T-helper 17 cell (primary cell): ENCODE measurements around the gene OSBPL10. TPM values are rescaled to one million over a fixed set of nuclear protein-coding genes. Genes with fewer than 3 reads are reported as not detected.

ENCODE experiments used
- ATAC-seq: fragments of 150-1000 bp; cut with Tn5 transposase; 2 replicates; pipeline ENCODE4 v1.10.0; 2021; ENCODE audit warnings: mild to moderate bottlenecking, moderate library complexity
- DNase-seq, 3 donors: peaks; one replicate each; pipeline versions ENCODE4 v3.0.0 to v3.0.0-alpha.2; 2020 to 2021
- H3K9me3 ChIP-seq: one replicate; pipeline ENCODE4 v1.7.0; 2013; ENCODE audit warnings: low read length, mild to moderate bottlenecking; ENCODE audit not compliant: control insufficient read depth, poor library complexity, severe bottlenecking
- H3K27ac Mint-ChIP-seq: one replicate; pipeline ENCODE4 v1.8.0; 2022; ENCODE audit warnings: mild to moderate bottlenecking, moderate library complexity, mixed read lengths
- H3K27me3 Mint-ChIP-seq: one replicate; pipeline ENCODE4 v1.8.0; 2022; ENCODE audit warnings: mixed read lengths
- H3K36me3 Mint-ChIP-seq: one replicate; pipeline ENCODE4 v1.8.0; 2022; ENCODE audit warnings: low read depth, mixed read lengths
- H3K4me1 Mint-ChIP-seq: one replicate; pipeline ENCODE4 v1.8.0; 2022; ENCODE audit warnings: mild to moderate bottlenecking, mixed read lengths
- H3K4me3 Mint-ChIP-seq: one replicate; pipeline ENCODE4 v1.8.0; 2022; ENCODE audit warnings: mild to moderate bottlenecking, moderate library complexity, mixed read lengths
- total RNA-seq, 4 donors: library from RNA in 2 of 4; stranded (reverse) in 2 of 4; gene quantifications; one replicate each; pipeline ENCODE4 v1.2.3 and lab custom pipeline; 2022 to 2026

OSBPL10 gene
- total RNA-seq, 2 donors from 2014 or later: 8.5 TPM; not detected in 1

DNA sequence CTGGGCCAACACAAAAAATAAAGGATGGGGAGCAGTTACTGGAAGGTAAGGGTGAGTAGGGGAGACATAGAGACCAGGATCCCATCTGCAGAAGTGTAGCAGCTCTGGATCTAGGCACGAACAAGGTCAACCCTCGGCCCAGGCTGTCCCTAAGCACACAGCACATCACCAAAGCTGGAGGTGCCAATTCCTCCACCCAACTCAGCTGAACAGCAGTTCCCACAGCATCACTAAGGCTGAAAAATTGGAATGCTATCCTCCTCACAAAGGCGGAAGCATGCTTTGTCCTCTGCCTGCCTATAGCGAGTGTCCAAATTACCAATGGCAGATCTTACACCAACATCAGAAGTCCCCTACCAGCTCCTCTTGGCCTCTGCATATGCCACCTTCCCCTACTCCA is 33.9 kb downstream of the OSBPL10 start:
- H3K4me3 Mint-ChIP-seq: no peak overlapping the region
- H3K4me1 Mint-ChIP-seq: peaks cover under 1% of the 10 kb centered on the region
- no peaks in the 10 kb centered on the region for H3K36me3 Mint-ChIP-seq
- H3K27ac Mint-ChIP-seq: no peak overlapping the region
- ATAC-seq (no peak), DNase-seq (no peak)
- peaks cover 24% of the 10 kb centered on the region for H3K27me3 Mint-ChIP-seq
- H3K9me3 ChIP-seq: no peaks in the 10 kb centered on the region

- no peaks in the 10 kb centered on the region for H3K36me3 Mint-ChIP-seq
- no peaks in the 10 kb centered on the region for H3K4me1 Mint-ChIP-seq
- H3K27ac Mint-ChIP-seq: no peak overlapping the region
- no peak overlapping the region for H3K4me3 Mint-ChIP-seq
- H3K27me3 Mint-ChIP-seq: peaks cover 21% of the 10 kb centered on the region
- DNase-seq (no peak), ATAC-seq (no peak)
- H3K9me3 ChIP-seq: no peaks in the 10 kb centered on the region
Observed at GRCh38 chr3:31946484-31947081, 34.5 kb downstream of the OSBPL10 start.

- no peak for ATAC-seq
- H3K36me3 Mint-ChIP-seq: no peaks in the 10 kb centered on the region
Observed at GRCh38 chr3:31945738-31946052, 35.4 kb downstream of the OSBPL10 start.

GRCh38 chr3:31943041-31943440 is 38.0 kb downstream of the OSBPL10 start:
- H3K9me3 ChIP-seq: no peaks in the 10 kb centered on the region
- H3K27me3 Mint-ChIP-seq: peaks cover 14% of the 10 kb centered on the region
- DNase-seq (no peak), ATAC-seq (no peak)
- no peak overlapping the region for H3K4me3 Mint-ChIP-seq
- no peaks in the 10 kb centered on the region for H3K36me3 Mint-ChIP-seq
- no peaks in the 10 kb centered on the region for H3K4me1 Mint-ChIP-seq
- no peak overlapping the region for H3K27ac Mint-ChIP-seq

More at GRCh38 chr3:31945738-31946052, 35.4 kb downstream of the OSBPL10 start:
- Mint-ChIP-seq H3K4me3 (no peak overlapping the region), H3K4me1 (no peaks in the 10 kb centered on the region), H3K27ac (no peak overlapping the region), H3K27me3 (peaks cover 21% of the 10 kb centered on the region)
- no peak for DNase-seq
- no peaks in the 10 kb centered on the region for H3K9me3 ChIP-seq

GRCh38 chr3:31942446-31942845 is 38.6 kb downstream of the OSBPL10 start:
- Mint-ChIP-seq H3K4me3 (no peak overlapping the region), H3K36me3 (no peaks in the 10 kb centered on the region), H3K27me3 (peaks cover 11% of the 10 kb centered on the region), H3K4me1 (no peaks in the 10 kb centered on the region), H3K27ac (no peak overlapping the region)
- H3K9me3 ChIP-seq: no peaks in the 10 kb centered on the region
- DNase-seq (no peak), ATAC-seq (no peak)

DNA sequence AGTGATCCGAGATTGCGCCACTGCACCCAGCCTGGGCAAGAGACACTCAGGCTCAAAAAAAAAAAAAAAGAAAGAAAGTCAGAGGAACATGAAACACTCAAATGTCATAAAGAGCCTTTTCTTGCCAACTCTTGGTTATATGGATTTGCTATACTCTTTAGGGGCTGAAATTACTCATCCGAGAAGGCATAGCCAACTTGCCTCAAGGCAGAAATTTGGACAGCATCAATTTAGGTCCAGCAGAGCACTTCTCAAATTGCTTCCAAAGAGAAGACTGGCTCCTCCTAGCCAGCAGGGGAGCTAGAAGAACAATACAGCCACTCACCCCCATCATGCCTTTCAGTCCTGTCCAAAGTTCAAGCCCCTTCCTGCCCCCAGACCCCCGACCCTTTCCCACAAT is 43.8 kb downstream of the OSBPL10 start:
- H3K9me3 ChIP-seq: no peaks in the 10 kb centered on the region
- Mint-ChIP-seq H3K4me3 (no peak overlapping the region), H3K36me3 (no peaks in the 10 kb centered on the region)

DNA sequence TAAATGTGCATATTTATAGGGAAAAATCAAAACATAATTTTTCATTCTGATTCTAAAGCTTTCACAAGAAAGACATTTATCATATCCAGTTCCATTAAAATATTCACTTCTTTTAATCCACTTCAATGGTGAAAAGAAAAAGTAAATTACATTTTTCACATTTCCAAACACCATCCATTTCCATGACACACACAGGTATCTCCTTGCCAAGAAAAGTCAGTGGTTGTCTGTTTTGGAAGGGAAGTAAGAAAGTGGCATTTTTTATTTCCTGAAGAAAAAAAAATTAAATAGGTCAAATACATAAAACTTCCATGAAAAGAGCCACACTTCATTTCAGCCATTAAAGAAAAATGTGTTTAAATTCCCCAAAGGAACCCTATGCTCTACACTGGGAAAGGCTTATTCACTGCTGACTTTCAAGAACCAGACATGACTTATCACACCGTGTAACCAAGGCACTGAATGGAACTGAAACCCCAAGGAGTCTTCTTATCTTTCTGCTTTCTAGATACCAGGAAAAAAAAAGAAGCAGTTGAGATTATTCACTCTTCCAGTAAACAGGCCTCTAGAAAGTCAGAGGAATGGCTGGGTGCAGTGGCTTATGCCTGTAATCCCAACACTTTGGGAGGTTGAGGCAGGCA is 44.5 kb downstream of the OSBPL10 start:
- H3K27ac Mint-ChIP-seq: no peak overlapping the region
- no peaks in the 10 kb centered on the region for H3K36me3 Mint-ChIP-seq
- H3K27me3 Mint-ChIP-seq: no peaks in the 10 kb centered on the region
- ATAC-seq (no peak), DNase-seq (no peak)
- H3K9me3 ChIP-seq: no peaks in the 10 kb centered on the region
- H3K4me3 Mint-ChIP-seq: no peak overlapping the region
- no peaks in the 10 kb centered on the region for H3K4me1 Mint-ChIP-seq

More for the DNA sequence above, 43.8 kb downstream of the OSBPL10 start:
- no peaks in the 10 kb centered on the region for H3K4me1 Mint-ChIP-seq
- ATAC-seq (no peak), DNase-seq (no peak)
- H3K27ac Mint-ChIP-seq: no peak overlapping the region
- no peaks in the 10 kb centered on the region for H3K27me3 Mint-ChIP-seq

DNA sequence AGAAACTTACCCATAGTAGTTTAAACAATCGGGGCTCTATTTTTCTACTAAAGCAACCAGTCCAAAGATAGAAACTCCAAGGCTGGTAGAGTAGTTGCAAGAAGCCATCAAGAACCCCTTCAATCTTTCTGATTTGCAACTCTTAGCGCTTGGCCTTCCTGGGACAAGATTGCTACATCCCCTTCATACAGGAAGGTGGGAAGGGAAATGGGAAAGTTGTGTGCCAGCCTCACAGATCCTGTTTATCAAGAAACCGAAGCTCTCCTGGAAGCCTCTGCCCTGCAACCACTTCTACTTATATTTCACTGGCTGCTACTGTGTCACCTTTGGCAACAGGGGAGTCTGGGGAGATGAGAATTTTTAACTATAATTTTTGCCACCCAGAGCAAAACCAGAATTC is 46.2 kb downstream of the OSBPL10 start:
- H3K36me3 Mint-ChIP-seq: no peaks in the 10 kb centered on the region
- no peak overlapping the region for H3K4me3 Mint-ChIP-seq
- H3K27me3 Mint-ChIP-seq: no peaks in the 10 kb centered on the region
- H3K4me1 Mint-ChIP-seq: no peaks in the 10 kb centered on the region
- no peak overlapping the region for H3K27ac Mint-ChIP-seq
- ATAC-seq: no peak
- DNase-seq: no peak
- no peaks in the 10 kb centered on the region for H3K9me3 ChIP-seq

DNA sequence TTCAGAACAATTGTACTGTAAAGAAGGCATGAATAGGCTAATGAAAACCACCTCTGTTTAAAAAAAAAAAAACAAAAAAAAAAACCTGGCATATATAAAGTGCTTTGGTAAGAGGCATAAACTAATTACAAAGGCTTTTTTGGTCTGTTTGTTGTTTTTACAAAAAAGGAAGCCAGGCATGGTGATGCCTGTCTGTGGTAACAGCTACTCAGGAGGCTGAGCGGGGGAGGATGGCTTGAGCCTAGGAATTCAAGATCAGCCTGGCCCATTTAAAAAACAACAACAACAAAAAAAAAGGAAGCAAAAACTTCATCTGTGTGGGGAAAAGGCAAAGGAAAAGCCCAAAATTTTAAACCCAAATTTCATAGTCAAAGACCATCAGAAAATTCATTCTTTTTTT is 47.0 kb downstream of the OSBPL10 start:
- Mint-ChIP-seq H3K4me1 (no peaks in the 10 kb centered on the region), H3K27ac (no peak overlapping the region), H3K27me3 (no peaks in the 10 kb centered on the region), H3K4me3 (no peak overlapping the region), H3K36me3 (no peaks in the 10 kb centered on the region)
- no peak for DNase-seq
- no peaks in the 10 kb centered on the region for H3K9me3 ChIP-seq
- no peak for ATAC-seq

- no peak overlapping the region for H3K4me3 Mint-ChIP-seq
- H3K9me3 ChIP-seq: no peaks in the 10 kb centered on the region
- no peak for ATAC-seq
Observed at GRCh38 chr3:31932990-31933389, 48.1 kb downstream of the OSBPL10 start.

GRCh38 chr3:31929826-31930502 is 51.1 kb downstream of the OSBPL10 start:
- Mint-ChIP-seq H3K36me3 (no peaks in the 10 kb centered on the region), H3K27me3 (peaks cover 7% of the 10 kb centered on the region), H3K27ac (no peak overlapping the region), H3K4me1 (no peaks in the 10 kb centered on the region), H3K4me3 (no peak overlapping the region)
- ATAC-seq (no peak), DNase-seq (no peak)
- no peaks in the 10 kb centered on the region for H3K9me3 ChIP-seq

More at GRCh38 chr3:31932990-31933389, 48.1 kb downstream of the OSBPL10 start:
- no peak for DNase-seq
- Mint-ChIP-seq H3K36me3 (no peaks in the 10 kb centered on the region), H3K4me1 (no peaks in the 10 kb centered on the region), H3K27me3 (no peaks in the 10 kb centered on the region), H3K27ac (no peak overlapping the region)

DNA sequence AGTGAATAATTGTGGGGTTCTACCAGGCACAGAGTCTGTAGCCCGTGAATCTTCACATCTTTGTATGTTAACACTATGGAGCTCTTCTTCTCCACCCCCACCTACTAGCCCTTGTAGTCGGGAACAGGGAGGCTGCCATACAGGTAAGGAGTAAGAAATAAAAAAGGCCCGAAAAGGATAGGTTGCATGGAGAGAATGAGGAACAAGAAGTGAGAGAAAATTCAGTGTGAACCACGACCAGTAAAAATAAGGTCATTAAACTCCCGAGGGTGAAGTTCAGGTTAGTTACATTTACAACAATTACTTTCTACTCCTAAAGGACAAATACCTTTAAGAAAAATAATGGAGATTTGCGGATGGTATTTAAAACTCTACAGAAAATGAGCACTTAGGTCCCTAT is 53.3 kb downstream of the OSBPL10 start:
- H3K27ac Mint-ChIP-seq: no peak overlapping the region
- H3K4me3 Mint-ChIP-seq: peak overlapping the region; percentile 10
- H3K36me3 Mint-ChIP-seq: no peaks in the 10 kb centered on the region
- DNase-seq (no peak), ATAC-seq (no peak)
- peaks cover 7% of the 10 kb centered on the region for H3K27me3 Mint-ChIP-seq
- no peaks in the 10 kb centered on the region for H3K4me1 Mint-ChIP-seq
- H3K9me3 ChIP-seq: no peaks in the 10 kb centered on the region

GRCh38 chr3:31926543-31926942 is 54.5 kb downstream of the OSBPL10 start:
- H3K9me3 ChIP-seq: no peaks in the 10 kb centered on the region
- no peak for DNase-seq
- no peak for ATAC-seq
- Mint-ChIP-seq H3K36me3 (no peaks in the 10 kb centered on the region), H3K27me3 (peaks cover 7% of the 10 kb centered on the region), H3K4me1 (no peaks in the 10 kb centered on the region), H3K27ac (no peak overlapping the region), H3K4me3 (no peak overlapping the region)

GRCh38 chr3:31925271-31925630 is 55.8 kb downstream of the OSBPL10 start:
- no peak overlapping the region for H3K27ac Mint-ChIP-seq
- H3K4me3 Mint-ChIP-seq: no peak overlapping the region
- H3K4me1 Mint-ChIP-seq: no peaks in the 10 kb centered on the region
- no peak for ATAC-seq
- no peaks in the 10 kb centered on the region for H3K9me3 ChIP-seq
- no peak for DNase-seq
- no peaks in the 10 kb centered on the region for H3K36me3 Mint-ChIP-seq
- H3K27me3 Mint-ChIP-seq: peaks cover 7% of the 10 kb centered on the region
